DOHH2 (cell line): ENCODE measurements around the gene KRTAP12-2.
"Not testable (repeated sequence)": the region's sequence is repeated elsewhere in the genome, so short reads cannot be mapped to it uniquely, and the experiment has no call there.

ENCODE experiments used
- H3F3A ChIP-seq: fragments of 200-600 bp; sonication (generic), shearing (Covaris generic); 2 replicates; pipeline ENCODE4 v1.6.0; 2016; ENCODE audit warnings: antibody characterized with exemption, mild to moderate bottlenecking; ENCODE audit not compliant: control insufficient read depth, insufficient read depth
- H3K27ac ChIP-seq: fragments of 200-600 bp; sonication (generic); 2 replicates; pipeline ENCODE4 v1.5.1; 2014; ENCODE audit warnings: low read depth, mild to moderate bottlenecking, low read length, moderate library complexity
- H3K27me3 ChIP-seq: fragments of 200-600 bp; sonication (generic); 2 replicates; pipeline ENCODE4 v1.6.1; 2014; ENCODE audit warnings: mild to moderate bottlenecking, low read length, mixed read lengths; ENCODE audit not compliant: control insufficient read depth
- H3K36me3 ChIP-seq: fragments of 200-600 bp; sonication (generic); 2 replicates; pipeline ENCODE4 v1.6.1; 2014; ENCODE audit warnings: mild to moderate bottlenecking, low read length, moderate library complexity, mixed read lengths; ENCODE audit not compliant: control insufficient read depth
- H3K4me1 ChIP-seq: fragments of 200-600 bp; sonication (generic); 2 replicates; pipeline ENCODE4 v1.6.1; 2014; ENCODE audit warnings: mild to moderate bottlenecking, low read length, mixed read lengths; ENCODE audit not compliant: control insufficient read depth
- H3K4me2 ChIP-seq: fragments of 200-600 bp; sonication (generic); 2 replicates; pipeline ENCODE4 v1.6.0; 2014; ENCODE audit warnings: mild to moderate bottlenecking, low read length, moderate library complexity
- H3K4me3 ChIP-seq: fragments of 200-600 bp; sonication (generic); 2 replicates; pipeline ENCODE4 v1.5.1; 2014; ENCODE audit warnings: mild to moderate bottlenecking, low read length, mixed read lengths
- H3K79me2 ChIP-seq: fragments of 200-600 bp; sonication (generic); 2 replicates; pipeline ENCODE4 v1.6.1; 2014; ENCODE audit warnings: mild to moderate bottlenecking, low read length, mixed read lengths; ENCODE audit not compliant: control insufficient read depth
- H3K9me2 ChIP-seq: fragments of 200-600 bp; sonication (generic); replicated peaks from 2 replicates; pipeline ENCODE4 v1.6.1; 2014; ENCODE audit warnings: mild to moderate bottlenecking, low read length, mixed read lengths; ENCODE audit not compliant: control insufficient read depth
- H3K9me3 ChIP-seq: fragments of 200-600 bp; sonication (generic); 2 replicates; pipeline ENCODE4 v1.6.1; 2014; ENCODE audit warnings: antibody characterized with exemption, low read length, mixed read lengths; ENCODE audit not compliant: control insufficient read depth, insufficient read depth
- H4K20me1 ChIP-seq: fragments of 200-600 bp; sonication (generic); 2 replicates; pipeline ENCODE4 v1.6.0; 2014; ENCODE audit warnings: low read depth, mild to moderate bottlenecking, antibody characterized with exemption, low read length, moderate library complexity; ENCODE audit not compliant: control insufficient read depth, insufficient read depth
- EZH2phosphoT487 ChIP-seq: fragments of 200-600 bp; sonication (generic); IDR thresholded peaks from 2 replicates; pipeline ENCODE4 v1.6.1; 2017; ENCODE audit warnings: borderline replicate concordance, mild to moderate bottlenecking, antibody characterized with exemption, low read length, moderate library complexity, mixed read lengths
- TF ChIP-seq, protein P1 (sequence below): fragments of 200-600 bp; sonication (generic); IDR thresholded peaks from one replicate; pipeline ENCODE4 v1.5.1; 2014; ENCODE audit warnings: antibody characterized with exemption, mild to moderate bottlenecking, low read depth, low read length; ENCODE audit not compliant: poor library complexity, severe bottlenecking

The KRTAP12-2 gene

DNA sequence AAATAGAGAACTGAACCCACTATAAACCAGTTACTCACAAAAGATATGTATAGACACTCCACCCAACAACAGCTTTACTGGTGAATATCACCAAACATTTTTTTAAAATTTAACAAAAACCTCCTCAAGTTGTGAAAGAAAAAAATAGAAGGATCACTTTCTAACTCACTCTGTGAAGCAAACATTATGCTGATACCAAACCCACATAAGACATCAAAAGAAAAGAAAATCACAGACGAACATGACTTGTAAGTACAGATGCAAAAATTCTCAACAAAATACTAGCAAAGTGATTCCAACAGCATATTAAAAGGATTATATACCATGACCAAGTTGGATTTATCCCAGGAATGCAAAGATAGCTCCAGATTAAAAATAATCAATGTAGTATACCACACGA, 25.0 kb upstream of the KRTAP12-2 start:
- Histone ChIP-seq H3K4me3 (no peak overlapping the region), H3K79me2 (no peaks in the 10 kb centered on the region), H3K9me2 (no peaks in the 10 kb centered on the region), H3K4me2 (no peak overlapping the region), H3F3A (no peaks in the 10 kb centered on the region), H3K36me3 (no peaks in the 10 kb centered on the region), H3K27ac (no peak overlapping the region), H3K4me1 (no peaks in the 10 kb centered on the region), H3K27me3 (no peaks in the 10 kb centered on the region), H4K20me1 (no peaks in the 10 kb centered on the region), H3K9me3 (peaks cover 4% of the 10 kb centered on the region; the same call in 1 of the 2 replicates)
- TF ChIP-seq, protein P1, sequence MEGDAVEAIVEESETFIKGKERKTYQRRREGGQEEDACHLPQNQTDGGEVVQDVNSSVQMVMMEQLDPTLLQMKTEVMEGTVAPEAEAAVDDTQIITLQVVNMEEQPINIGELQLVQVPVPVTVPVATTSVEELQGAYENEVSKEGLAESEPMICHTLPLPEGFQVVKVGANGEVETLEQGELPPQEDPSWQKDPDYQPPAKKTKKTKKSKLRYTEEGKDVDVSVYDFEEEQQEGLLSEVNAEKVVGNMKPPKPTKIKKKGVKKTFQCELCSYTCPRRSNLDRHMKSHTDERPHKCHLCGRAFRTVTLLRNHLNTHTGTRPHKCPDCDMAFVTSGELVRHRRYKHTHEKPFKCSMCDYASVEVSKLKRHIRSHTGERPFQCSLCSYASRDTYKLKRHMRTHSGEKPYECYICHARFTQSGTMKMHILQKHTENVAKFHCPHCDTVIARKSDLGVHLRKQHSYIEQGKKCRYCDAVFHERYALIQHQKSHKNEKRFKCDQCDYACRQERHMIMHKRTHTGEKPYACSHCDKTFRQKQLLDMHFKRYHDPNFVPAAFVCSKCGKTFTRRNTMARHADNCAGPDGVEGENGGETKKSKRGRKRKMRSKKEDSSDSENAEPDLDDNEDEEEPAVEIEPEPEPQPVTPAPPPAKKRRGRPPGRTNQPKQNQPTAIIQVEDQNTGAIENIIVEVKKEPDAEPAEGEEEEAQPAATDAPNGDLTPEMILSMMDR = no peak

DNA sequence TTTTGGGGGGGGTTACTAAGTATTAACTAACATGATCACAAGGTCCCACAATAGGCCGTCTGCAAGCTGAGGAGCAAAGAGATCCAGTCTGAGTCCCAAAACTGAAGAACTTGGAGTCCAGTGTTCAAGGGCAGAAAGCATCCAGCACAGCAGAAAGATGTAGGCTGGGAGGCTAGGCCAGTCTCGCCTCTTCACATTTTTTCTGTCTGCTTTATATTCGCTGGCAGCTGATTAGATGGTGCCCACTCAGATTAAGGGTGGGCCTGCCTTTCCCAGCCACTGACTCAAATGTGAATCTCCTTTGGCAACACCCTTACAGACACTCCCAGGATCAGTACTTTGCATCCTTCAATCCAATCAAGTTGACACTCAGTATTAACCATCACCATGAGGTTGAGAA, 23.0 kb upstream of the KRTAP12-2 start:
- H3K36me3 ChIP-seq, H3K27me3 ChIP-seq, H3K9me2 ChIP-seq, H3K79me2 ChIP-seq, H3K27ac ChIP-seq, H4K20me1 ChIP-seq, H3K4me1 ChIP-seq, H3K4me3 ChIP-seq, H3K4me2 ChIP-seq, H3F3A ChIP-seq, H3K9me3 ChIP-seq: not testable (repeated sequence)

DNA sequence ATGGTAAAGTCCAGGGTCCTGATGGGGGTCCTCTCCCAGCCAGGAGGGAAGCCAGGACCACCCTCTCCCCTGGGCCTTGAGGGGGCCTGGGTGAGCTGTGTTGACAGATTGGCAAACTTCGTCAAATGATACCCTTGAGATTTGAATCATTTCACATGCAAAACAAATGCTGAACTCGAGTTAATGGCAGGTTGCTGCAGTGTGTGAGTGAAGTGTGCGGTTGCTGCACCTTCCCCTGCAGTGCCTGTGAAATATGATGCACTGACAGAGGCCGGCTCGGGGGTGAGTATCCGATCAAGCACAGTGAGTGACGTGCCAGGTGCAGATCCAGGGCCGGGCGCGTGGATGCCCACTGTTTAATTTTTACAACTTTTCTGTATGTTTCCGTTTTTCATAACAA, 20.9 kb upstream of the KRTAP12-2 start:
- no peak overlapping the region for H3K4me3 ChIP-seq
- no peak overlapping the region for H3K27ac ChIP-seq
- H3K4me2 ChIP-seq = no peak overlapping the region
- TF ChIP-seq EZH2phosphoT487 = no peak
- TF ChIP-seq, protein P1 = no peak
- H3K4me1 ChIP-seq = no peaks in the 10 kb centered on the region
- H3F3A ChIP-seq = no peaks in the 10 kb centered on the region
- H3K9me3 ChIP-seq = peaks cover under 1% of the 10 kb centered on the region; the same call in 1 of the 2 replicates
- H4K20me1 ChIP-seq = no peaks in the 10 kb centered on the region
- peaks cover 3% of the 10 kb centered on the region; the same call in 1 of the 2 replicates for H3K27me3 ChIP-seq
- no peaks in the 10 kb centered on the region for H3K9me2 ChIP-seq
- H3K36me3 ChIP-seq = no peaks in the 10 kb centered on the region
- H3K79me2 ChIP-seq = no peaks in the 10 kb centered on the region

DNA sequence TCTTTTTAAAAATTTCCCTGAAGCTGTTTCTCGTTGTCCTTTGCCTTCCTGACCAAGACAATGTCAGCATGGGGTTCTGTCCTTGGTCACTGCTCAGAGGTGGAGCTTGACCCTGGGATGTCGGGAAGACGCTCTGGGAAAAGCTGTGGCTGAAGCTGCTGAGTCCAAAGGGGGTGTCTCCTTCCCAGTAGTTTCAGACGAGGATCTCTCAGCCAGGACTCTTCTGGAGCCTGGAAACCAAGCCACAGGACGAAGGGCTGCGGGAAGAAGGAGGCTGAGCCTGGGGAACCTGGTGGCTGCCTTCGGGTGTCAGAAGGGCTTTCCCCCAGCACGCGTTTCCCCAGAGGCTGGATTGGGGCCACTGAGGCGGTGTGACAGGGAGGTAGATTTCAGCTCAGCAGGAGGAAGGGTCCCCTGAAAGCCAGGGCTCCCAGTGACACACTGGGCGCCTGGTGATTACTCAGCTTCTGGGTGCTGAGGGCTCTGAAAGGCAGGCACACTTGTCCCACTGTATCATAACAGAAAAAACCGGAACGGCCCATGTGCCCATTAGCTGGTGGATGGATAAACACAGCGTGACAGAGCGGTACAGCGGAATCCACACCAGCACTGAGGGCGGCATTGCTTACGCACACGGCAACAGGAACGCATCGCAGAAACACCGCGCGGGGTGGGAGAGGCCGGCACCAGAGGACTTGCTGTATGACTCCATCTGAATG, 20.3 kb upstream of the KRTAP12-2 start:
- no peaks in the 10 kb centered on the region for H3K4me1 ChIP-seq
- H3K27ac ChIP-seq = no peak overlapping the region
- no peaks in the 10 kb centered on the region for H4K20me1 ChIP-seq
- peaks cover 3% of the 10 kb centered on the region for H3K27me3 ChIP-seq
- no peaks in the 10 kb centered on the region for H3K36me3 ChIP-seq
- H3K9me3 ChIP-seq = no peaks in the 10 kb centered on the region
- H3F3A ChIP-seq = no peaks in the 10 kb centered on the region
- H3K4me3 ChIP-seq = no peak overlapping the region
- H3K79me2 ChIP-seq = no peaks in the 10 kb centered on the region
- no peaks in the 10 kb centered on the region for H3K9me2 ChIP-seq
- H3K4me2 ChIP-seq = no peak overlapping the region
- TF ChIP-seq, protein P1 = no peak
- no peak for TF ChIP-seq EZH2phosphoT487
